ENCODE measurements around the gene CPD. TPM values are rescaled to one million over a fixed set of nuclear protein-coding genes. Genes with fewer than 3 reads are reported as not detected.

Gene CPD
- polyA plus RNA-seq, 1 of the 3 experiments (the other 2 are of a cell fraction): 12.5 TPM

DNA sequence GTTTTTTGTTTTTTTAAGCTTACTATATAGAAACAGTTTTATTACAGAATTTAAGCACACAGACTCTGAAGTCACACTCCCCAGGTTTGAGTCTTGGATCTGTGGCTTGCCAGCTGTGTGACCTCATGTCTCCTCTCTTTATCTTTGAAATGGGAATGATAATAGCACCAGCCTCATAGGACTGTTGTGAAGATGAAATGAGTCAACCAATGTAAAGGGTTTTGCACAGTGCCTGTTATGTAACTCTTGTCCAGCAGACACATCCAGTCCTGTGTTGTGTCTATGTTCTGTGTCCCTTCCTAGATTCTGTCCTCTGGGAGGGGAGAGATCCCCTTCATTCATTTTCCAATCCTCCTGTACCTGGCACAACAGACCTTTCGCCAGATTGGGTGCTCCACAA is 3.1 kb upstream of the CPD start (continued):
- TF ChIP-seq, protein P1, sequence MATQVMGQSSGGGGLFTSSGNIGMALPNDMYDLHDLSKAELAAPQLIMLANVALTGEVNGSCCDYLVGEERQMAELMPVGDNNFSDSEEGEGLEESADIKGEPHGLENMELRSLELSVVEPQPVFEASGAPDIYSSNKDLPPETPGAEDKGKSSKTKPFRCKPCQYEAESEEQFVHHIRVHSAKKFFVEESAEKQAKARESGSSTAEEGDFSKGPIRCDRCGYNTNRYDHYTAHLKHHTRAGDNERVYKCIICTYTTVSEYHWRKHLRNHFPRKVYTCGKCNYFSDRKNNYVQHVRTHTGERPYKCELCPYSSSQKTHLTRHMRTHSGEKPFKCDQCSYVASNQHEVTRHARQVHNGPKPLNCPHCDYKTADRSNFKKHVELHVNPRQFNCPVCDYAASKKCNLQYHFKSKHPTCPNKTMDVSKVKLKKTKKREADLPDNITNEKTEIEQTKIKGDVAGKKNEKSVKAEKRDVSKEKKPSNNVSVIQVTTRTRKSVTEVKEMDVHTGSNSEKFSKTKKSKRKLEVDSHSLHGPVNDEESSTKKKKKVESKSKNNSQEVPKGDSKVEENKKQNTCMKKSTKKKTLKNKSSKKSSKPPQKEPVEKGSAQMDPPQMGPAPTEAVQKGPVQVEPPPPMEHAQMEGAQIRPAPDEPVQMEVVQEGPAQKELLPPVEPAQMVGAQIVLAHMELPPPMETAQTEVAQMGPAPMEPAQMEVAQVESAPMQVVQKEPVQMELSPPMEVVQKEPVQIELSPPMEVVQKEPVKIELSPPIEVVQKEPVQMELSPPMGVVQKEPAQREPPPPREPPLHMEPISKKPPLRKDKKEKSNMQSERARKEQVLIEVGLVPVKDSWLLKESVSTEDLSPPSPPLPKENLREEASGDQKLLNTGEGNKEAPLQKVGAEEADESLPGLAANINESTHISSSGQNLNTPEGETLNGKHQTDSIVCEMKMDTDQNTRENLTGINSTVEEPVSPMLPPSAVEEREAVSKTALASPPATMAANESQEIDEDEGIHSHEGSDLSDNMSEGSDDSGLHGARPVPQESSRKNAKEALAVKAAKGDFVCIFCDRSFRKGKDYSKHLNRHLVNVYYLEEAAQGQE (IDR thresholded peaks at IDR 0.05; ENCODE audit: low read depth, low read length): no peak
- TF ChIP-seq, protein P2, sequence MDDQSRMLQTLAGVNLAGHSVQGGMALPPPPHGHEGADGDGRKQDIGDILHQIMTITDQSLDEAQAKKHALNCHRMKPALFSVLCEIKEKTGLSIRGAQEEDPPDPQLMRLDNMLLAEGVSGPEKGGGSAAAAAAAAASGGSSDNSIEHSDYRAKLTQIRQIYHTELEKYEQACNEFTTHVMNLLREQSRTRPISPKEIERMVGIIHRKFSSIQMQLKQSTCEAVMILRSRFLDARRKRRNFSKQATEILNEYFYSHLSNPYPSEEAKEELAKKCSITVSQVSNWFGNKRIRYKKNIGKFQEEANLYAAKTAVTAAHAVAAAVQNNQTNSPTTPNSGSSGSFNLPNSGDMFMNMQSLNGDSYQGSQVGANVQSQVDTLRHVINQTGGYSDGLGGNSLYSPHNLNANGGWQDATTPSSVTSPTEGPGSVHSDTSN (IDR thresholded peaks at IDR 0.05): no peak
- TF ChIP-seq EZH2phosphoT487 (IDR thresholded peaks at IDR 0.05; ENCODE audit: borderline replicate concordance, low read depth): no peak
- TF ChIP-seq, protein P3, sequence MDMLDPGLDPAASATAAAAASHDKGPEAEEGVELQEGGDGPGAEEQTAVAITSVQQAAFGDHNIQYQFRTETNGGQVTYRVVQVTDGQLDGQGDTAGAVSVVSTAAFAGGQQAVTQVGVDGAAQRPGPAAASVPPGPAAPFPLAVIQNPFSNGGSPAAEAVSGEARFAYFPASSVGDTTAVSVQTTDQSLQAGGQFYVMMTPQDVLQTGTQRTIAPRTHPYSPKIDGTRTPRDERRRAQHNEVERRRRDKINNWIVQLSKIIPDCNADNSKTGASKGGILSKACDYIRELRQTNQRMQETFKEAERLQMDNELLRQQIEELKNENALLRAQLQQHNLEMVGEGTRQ (IDR thresholded peaks at IDR 0.05; ENCODE audit: borderline replicate concordance, low read depth, low read length): no peak
- no peak for TF ChIP-seq TAF1 (IDR thresholded peaks at IDR 0.05; ENCODE audit: borderline replicate concordance, low read depth, low read length)
- no peak for TF ChIP-seq FOXM1 (IDR thresholded peaks at IDR 0.05; ENCODE audit: low read depth)
- TF ChIP-seq POLR2AphosphoS5 (IDR thresholded peaks at IDR 0.05; ENCODE audit: low read depth, low read length): no peak
- TF ChIP-seq, protein P4, sequence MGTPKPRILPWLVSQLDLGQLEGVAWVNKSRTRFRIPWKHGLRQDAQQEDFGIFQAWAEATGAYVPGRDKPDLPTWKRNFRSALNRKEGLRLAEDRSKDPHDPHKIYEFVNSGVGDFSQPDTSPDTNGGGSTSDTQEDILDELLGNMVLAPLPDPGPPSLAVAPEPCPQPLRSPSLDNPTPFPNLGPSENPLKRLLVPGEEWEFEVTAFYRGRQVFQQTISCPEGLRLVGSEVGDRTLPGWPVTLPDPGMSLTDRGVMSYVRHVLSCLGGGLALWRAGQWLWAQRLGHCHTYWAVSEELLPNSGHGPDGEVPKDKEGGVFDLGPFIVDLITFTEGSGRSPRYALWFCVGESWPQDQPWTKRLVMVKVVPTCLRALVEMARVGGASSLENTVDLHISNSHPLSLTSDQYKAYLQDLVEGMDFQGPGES (IDR thresholded peaks at IDR 0.05; ENCODE audit: low read depth, low read length): no peak
- TF ChIP-seq RAD21 (IDR thresholded peaks at IDR 0.05; ENCODE audit: low read length): no peak

DNA sequence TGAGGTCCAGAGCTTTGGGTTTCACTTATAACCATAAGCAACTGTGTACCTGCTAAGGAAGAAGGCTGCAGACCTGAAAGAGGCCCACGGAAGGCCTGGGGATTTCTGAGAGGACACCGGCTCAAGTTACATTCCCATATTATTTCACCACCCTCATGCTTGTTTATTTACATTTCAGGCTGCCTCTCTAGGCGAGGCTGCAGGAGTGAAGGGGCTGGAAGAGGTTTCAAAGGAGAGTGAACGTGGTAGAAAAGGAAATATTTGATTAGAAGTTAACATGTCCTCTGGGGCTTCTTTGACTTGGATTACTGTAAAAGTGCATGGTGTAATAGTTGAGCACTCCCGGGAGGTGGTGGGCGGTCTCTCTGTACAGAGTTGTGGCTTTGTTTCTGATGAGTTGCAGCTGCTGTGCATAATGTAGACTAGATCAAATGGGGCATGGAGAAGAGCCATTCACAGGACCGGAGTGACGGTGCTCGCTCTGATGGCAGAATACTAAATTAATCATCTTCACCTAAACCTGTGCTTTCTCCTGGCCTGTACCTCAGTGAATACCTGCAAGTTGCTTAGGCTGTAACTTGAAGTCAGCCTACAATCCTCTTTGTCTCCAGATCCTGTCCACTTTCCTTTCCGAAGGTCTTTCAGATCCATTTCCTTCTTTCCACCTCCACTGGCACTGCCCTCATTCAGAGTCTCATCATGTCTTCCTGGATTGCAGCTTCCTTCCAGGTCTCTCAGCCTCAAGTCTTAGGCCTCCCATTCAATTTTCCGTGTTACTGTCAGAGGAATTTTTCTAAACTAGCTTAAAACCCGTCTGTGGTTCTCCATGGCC is 1.9 kb upstream of the CPD start:
- no peak for DNase-seq
- Histone ChIP-seq H3F3A (replicated peaks; ENCODE audit: insufficient read depth) (no peaks in the 10 kb centered on the region), H4K20me1 (ENCODE audit: insufficient read depth) (peaks cover 20% of the 10 kb centered on the region; the same call in 1 of the 2 replicates), H3K4me1 (ENCODE audit: control insufficient read depth in 1 of 2, insufficient read depth in 2 of 2, low read depth in 1 of 2, low read length in 1 of 2) (peaks cover 5 to 19% of the 10 kb centered on the region in 2 experiments; a peak in 3 of 4 replicates), H3K27me3 (ENCODE audit: insufficient read depth) (no peaks in the 10 kb centered on the region), H3K4me2 (no peak overlapping the region), H3K9me3 (no peaks in the 10 kb centered on the region), H2AFZ (ENCODE audit: low read depth) (peak overlapping the region; percentile 14; the same call in 1 of the 2 replicates), H3K27ac (ENCODE audit: low read depth in 2 of 2, low read length in 1 of 2) (no peak overlapping the region), H3K9me2 (no peaks in the 10 kb centered on the region), H3K36me3 (replicated peaks in 1 of 2; ENCODE audit: control insufficient read depth in 1 of 2, insufficient read depth in 2 of 2, low read length in 1 of 2) (no peaks in the 10 kb centered on the region), H3K9ac (no peak overlapping the region), H3K4me3 (ENCODE audit: low read depth in 2 of 2, low read length in 1 of 2) (no peak overlapping the region), H3K79me2 (ENCODE audit: insufficient read depth) (peaks cover 28% of the 10 kb centered on the region)
- ChIA-PET CTCF (interaction anchor here (0.7 kb wide), 1 partner anchor 33 kb away, joined by 3 read pairs; no protein-coding TSS in a partner anchor), POLR2A (no interaction called here)
- 81% methylated on average over 12 of the region's 12 CpGs for WGBS (ENCODE audit: low lambda C conversion rate)
- TF ChIP-seq FOXM1 (IDR thresholded peaks at IDR 0.05; ENCODE audit: low read depth) (no peak), TCF12 (IDR thresholded peaks at IDR 0.05) (no peak)
